Embryonic facial prominence (tissue), 1 donor: ENCODE data around the gene RPS21.

ENCODE experiments used
- DNase-seq: peaks from one replicate; pipeline ENCODE4 v3.0.0-alpha.2; 2016; ENCODE audit errors: extremely low spot score

Gene RPS21

DNA sequence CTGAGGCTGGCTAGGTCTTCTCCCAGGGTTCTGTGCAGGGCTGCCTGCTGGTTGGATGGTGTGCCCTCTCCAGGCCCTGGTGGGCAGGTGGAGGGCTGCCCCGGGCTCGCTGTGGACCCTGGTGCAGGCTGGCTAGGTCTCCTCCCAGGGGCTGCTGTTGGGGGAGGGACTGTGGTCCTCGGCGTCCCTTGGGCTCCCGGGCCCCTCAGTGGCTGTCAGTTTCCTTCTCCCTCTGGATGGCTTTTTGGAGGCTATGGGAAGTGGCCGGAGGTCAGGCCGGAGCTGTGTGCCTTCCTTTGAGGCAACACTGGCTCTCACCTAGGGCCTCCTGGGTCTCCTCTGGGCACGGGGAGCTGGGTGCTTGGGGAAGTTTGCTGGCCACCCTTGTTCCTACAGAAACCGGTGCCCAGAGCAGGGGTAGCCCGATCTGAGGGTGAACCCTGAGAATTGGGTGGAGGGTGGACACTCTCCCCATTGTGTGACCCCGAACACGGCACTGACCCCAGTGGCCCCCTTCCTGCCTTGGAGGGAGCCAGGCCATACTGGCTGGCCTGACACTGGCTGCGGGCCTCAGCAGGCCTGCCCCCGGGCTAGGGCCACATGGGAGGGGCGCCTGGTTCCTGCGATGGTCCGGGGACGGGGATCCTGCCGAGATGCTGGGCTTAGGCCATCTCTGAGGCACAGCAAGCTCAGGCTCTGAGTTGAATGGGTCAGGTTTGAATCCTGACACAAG, 24.0 kb downstream of the RPS21 start:
- DNase-seq = no peak

- no peak for DNase-seq
Observed at GRCh38 chr20:62411479-62412193, 24.7 kb downstream of the RPS21 start.

DNA sequence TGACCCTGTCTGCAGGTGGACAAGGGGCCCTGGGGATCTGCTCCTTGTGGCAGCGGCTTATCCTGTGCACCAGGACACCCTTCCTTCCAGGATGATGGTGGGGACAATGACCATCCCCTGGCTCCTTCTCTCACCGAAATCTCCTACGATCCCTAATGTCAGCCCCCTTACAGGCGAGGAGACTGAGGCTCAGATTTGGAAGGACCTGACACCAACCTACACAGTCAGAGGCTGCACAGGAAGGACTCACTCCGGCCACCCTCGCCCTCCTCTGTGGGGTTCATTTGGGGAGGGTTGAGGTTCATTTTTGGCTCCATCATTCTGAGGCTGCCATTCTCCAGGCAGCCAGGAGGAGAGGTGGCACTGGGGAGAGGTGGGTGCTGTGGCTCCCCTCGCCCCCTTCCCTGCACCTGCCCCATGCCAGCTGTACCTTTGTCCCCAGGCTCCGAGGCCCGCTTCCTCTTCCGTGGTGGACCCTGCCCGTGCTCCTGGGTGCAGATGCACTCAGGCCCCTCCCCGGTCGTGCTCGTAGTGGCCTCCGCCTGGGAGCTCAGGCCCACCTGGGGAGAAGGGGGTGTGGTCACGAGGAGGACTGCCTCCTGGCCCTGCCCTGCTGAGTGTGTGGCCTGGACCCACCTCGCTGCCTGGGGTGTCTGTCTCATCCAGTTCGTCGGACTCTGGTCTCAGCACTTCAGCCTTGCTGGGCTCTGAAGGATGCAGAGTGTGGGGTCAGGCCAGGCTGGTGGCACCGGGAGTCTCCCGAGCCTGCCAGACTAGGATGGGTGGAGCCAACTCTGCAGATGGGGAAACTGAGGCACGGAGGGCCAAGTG, 25.5 kb downstream of the RPS21 start:
- no peak for DNase-seq

DNA sequence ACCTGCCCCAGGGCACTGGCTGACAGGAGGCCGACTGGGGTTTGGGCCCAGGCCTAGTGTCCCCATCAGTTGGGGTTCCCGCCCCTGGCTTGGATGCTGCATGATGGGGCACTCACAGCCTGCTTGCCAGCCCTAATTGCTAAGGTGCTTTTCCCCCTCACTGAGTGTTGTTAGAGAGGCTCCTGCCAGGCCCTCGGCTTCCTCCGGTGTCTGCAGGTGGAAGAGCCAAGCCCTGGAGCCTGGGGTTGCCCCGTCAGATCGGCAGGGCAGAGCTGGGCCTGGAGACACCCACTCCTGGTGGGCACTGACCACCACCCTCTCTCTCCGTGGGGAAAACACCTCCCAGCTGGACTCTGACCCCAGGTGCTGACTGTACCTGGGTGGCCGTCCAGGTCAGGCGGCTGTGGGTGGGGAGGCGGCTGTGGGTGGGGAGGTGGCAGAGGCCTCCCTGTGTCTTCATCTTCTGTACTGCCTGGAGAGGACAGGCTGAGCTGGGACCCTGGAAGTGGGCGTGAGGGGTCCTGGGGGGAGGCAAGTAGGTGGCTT, 26.2 kb downstream of the RPS21 start:
- no peak for DNase-seq

GRCh38 chr20:62413896-62414481, 27.1 kb downstream of the RPS21 start:
- no peak for DNase-seq

- DNase-seq = no peak
Observed at GRCh38 chr20:62415354-62416111, 28.6 kb downstream of the RPS21 start.

GRCh38 chr20:62416651-62417637, 30.0 kb downstream of the RPS21 start:
- DNase-seq = no peak

GRCh38 chr20:62417981-62418708, 31.2 kb downstream of the RPS21 start:
- DNase-seq = no peak

DNA sequence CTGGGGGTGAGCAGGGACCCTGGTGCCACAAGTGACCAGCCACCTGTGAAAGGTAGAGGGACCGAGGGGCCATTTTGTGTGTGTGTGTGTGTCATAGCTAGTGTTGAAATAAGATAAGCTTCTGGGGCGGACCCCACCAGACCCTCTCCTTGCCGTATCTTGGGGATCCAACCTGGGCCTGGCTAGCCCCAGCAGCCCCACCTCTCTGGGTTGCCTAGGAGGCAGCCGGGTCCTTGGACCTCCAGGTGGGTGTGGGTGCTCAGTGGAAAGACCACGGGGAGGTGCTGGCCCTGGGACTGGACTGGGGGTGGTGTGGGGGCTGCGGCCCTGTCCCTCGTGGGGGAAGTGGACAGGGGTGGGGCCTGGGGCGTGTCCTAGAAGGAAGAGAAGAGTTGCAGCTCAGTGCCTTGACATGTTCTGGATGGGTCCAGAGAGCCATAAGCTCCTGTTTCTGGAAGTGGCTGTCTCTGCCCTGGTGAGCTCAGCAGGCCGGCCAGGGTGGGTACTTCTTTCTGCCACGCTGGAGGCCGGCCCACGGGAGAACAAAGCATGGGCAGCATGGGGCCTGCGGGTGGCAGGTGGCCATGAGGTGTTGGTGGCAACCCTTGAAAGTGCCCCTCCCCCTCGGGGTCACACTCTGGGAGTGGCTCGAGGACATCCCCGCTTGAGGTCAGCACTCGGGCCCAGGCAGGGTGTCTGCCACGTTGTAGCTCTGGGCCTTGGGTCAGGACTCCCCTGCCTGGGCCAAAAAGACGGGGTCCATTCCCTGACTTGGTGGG, 32.0 kb downstream of the RPS21 start:
- DNase-seq = no peak

- no peak for DNase-seq
Observed at GRCh38 chr20:62419759-62420158, 32.9 kb downstream of the RPS21 start.

DNA sequence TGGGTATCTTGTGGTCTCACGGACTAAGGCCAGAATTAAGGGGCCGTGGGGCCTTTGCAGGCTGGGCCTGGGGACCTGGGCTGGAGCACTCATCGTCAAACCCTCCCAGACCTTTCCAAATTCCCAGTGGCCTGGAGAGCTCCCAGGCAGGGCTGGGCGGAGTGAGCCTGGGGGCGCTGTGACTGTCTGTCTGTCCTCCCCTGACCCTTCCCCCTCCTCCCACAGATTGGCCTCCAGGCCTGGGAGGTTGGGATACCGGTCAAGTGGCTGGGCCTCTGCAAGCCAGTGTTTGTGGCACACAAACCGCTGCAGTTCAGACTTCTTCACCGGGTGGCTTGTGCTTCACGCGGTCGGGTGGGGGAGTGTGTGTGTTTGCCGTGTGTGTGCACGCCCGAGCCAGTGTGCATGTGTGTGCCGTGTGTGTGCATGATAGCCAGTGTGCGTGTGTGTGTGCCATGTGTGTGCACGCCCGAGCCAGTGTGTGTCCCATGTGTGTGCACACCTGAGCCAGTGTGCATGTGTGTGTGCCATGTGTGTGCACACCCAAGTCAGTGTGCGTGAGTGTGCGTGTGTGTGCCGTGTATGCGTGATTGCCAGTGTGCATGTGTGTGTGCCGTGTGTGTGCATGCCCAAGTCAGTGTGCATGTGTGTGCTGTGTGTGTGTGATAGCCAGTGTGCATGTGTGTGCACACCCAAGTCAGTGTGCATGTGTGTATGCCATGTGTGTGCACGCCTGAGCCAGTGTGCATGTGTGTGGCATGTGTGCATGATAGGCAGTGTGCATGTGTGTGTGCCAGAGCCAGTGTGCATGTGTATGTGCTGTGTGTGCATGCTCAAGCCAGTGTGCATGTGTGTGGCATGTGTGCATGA, 34.2 kb downstream of the RPS21 start:
- DNase-seq = no peak

DNA sequence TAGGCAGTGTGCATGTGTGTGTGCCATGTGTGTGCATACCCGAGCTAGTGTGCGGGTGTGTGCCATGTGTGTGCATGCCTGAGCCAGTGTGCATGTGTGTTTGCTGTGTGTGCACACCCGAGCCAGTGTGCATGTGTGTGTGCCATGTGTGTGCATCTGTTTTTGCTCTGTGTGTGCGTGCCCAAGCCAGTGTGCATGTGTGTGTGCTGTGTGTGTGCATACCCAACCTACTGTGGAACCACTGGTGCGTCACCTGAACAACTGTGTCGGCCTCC, 34.8 kb downstream of the RPS21 start:
- no peak for DNase-seq

GRCh38 chr20:62422636-62423325, 35.9 kb downstream of the RPS21 start:
- DNase-seq = no peak

- no peak for DNase-seq
Observed at GRCh38 chr20:62423326-62423706, 36.4 kb downstream of the RPS21 start.

DNA sequence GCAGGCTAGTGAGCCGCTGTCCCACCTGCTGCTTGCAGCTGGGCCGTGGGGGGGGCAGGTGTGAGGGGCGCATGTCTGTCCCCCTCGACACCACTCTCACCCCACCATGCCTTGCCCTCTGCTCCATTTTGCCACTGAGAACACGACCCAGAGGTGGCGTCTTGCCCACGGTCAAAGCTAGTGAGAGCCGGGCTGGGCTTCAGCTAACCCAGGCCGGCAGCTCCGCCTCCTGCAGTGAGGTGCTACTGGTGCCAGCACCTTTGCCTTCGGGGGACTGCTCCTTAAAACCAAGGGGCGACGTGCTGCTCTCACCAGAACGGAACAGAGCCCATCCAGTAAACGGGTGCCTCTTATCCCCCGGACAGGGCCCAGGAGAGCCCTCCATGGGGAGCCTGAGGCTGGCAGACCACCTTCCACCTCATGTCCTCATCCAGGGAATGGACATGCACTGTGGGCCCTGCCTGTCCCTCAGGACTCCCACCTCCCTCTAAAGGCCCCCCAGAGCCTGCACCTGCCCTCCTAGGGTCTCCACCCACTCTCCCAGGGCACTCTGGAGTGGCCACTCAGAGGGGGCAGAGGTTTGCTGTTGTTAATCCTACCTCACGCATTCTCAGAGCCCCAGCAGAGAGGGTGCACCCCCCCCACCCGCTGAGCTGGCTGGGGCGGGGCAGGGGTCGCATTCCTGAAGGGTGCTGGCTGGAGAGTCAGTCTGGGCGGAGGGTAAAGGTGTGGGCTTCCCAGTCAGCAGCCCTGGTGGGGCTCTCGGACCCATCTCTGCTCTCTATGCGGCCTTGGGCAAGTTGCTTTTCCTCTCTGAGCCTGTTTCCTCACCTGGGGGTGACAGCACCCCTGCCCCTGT, 37.6 kb downstream of the RPS21 start:
- DNase-seq = no peak
